ENCODE results near the gene YRDC.

The YRDC gene, protein sequence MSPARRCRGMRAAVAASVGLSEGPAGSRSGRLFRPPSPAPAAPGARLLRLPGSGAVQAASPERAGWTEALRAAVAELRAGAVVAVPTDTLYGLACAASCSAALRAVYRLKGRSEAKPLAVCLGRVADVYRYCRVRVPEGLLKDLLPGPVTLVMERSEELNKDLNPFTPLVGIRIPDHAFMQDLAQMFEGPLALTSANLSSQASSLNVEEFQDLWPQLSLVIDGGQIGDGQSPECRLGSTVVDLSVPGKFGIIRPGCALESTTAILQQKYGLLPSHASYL

GRCh38 chr1:37807555-37808368 lies at the start of gene YRDC, which contains the start of gene C1orf122:
YRDC (minus strand) TSS chr1:37808208; CDS start chr1:37808180, 28 bp downstream.
C1orf122 (plus strand) TSS chr1:37807790; CDS start chr1:37808405, 615 bp downstream.
- DNase-seq = peak; percentile 79

DNA sequence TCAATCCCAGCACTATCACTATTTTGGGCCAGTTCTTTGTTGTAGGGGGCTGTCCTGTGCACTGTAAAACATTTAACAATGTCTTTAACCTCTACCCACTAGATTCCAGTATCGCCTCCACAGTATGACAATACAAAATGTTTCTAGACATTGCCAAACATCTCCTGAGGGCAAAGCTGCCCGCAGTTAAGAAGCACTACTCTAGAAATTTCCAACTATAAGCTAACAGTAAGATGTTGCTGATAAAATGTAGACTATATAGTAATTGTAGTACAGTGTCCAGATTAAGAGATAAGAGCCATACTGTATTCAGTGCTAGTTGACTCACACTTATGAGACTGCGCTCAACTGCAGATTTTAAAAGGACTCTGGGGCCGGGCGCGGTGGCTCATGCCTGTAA lies 46.4 kb upstream of the YRDC start:
- DNase-seq = no peak

DNA sequence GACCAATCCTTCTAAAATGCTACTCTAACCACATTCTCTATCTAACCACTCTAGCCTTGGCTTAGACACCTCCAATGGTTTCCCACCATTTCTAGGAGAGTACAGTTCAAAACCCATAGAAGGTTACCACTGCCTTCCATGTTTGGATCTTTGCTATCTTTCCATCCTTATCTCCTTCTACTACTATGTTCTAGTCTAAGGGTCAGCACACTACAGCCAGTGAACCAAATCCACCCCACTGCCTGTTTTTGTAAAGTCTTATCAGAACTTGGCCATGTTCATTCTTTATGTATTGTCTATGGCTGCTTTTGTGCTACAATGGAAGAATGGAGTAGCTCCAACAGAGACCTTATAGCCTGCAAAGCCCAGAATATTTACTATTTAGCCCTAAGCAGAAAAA lies 45.1 kb upstream of the YRDC start:
- DNase-seq = no peak

DNA sequence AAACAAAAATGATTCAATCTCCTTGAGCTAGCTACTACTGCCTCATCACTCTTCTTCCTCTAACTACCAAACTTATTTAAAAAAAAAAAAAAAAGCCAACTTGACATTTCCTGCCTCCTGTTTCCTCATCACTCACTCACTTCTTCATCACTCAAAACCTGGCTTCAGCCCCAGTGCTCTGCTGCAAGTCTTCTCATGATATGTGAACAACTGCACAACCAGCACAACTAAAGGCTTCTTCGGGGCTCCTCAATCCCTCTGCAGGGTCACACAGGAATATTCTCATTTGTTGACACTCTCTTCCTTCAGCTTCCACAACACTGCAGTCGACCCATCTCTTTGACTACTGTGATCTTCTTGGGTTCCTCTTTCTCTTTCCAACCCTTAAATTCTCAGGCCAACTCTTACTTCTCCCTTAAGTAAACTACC lies 43.8 kb upstream of the YRDC start:
- DNase-seq = no peak

DNA sequence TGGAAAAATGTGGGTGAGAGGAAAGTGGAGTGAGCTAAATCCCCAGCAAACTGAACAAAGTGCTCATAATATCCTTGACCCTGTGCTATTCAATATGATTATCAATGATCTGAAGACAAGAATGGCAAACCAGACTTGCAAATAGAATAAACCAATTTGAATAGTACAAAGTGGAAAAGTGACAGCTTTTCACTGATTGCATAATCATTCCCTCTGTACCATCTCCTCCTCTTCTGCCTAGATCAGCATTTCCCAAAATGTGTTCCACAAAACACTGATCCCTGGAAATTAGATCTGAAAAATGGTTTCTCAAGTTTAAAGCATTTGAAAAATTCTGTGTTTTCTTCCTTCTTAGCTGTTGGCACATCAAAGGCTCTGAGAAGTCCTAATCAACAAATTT lies 43.3 kb upstream of the YRDC start:
- DNase-seq = no peak

GRCh38 chr1:37850352-37850955 lies 42.4 kb upstream of the YRDC start:
- no peak for DNase-seq

DNA sequence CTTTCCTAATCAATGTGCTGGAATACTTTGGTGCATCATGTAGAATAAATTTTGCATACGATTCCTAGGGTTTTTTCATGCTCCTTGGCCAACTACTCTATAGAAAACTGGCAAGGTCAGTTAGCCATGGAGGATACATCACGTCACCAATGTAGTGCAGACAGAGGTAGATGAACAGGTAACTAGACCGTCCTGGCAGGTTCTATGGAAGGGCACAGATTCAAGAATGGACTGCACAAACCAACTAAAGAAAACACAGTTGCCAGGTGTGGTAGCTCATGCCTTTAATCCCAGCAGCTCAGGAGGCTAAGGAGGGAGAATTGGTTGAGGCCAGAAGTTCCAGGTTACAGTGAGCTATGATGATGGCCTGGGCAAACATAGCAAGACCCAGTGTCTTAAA lies 41.5 kb upstream of the YRDC start:
- DNase-seq = no peak

DNA sequence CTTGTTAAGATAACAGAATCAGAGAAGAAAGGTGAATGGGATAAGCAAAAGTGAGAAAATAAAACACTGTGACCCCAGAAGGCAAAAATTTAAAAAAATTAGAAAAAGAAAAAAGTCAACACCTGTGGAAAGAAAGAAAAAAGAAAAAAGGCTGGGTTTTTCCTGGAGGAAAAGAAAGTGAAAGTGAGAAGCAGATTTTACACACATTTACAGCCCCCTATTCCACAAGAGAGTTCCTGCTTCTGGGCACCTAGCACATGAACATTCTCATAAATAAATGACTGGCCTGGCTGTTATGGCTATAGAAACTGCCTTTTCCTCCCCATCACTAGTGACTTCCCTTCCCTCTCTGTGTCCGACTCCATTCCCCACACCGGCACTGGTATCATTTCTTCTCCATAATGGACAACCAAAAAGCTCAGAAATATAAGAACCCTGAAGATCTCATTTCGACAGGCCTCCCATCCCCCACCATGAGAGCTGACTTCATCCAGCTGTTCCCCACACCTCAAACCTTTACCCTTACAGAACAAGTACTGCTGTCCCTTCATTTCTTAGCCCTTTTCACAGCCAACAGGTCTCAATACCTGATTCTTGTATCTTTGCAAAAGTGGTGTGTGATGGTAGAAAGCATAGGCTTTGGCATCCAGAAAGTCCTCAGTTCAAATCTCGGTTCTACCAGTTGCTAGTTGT lies 38.8 kb upstream of the YRDC start:
- DNase-seq = no peak

DNA sequence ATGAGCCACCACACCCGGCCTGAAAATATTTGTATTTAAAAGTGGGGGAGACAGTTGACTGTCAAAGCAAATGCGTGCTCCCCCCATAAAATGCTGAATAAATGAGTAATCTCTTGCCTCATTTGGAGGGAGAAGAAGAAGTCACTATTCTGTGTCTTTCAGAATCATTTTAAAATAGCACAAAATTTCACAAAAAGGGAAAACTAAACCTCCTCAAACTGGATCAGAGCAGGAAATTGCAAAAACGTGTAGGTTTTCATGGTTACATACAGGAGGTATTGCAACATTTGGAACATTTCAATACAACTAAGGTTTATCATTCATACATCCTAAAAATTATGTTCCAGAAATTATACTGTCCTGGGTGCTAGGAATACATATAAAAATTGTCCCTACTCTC lies 37.8 kb upstream of the YRDC start:
- DNase-seq = no peak

DNA sequence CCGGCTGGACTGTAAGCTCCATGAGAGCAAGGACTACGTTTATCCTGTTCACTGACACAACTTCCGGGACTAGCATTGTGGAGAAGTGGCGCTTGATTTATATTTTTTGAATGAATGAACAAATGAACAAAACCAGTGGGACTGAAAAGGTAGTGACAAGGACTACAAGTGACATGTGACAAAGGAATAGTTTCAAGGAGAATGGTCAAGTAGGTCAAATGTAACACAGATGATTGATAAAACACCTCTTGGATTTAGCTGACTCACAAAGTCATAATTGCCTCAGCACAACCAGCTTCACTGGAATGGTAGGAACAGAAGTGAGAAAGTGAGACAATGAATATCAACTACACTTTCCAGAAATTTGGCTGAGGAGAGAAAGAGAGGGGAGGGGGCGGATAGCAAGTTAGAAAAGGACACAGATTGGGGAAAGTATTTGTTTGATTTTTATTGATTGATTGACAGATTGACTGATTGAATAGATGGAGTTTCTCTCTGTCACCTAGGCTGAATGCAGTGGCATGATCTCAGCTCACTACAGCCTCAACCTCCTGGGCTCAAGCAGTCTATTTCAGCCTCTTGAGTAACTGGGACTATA lies 37.1 kb upstream of the YRDC start:
- DNase-seq = no peak

DNA sequence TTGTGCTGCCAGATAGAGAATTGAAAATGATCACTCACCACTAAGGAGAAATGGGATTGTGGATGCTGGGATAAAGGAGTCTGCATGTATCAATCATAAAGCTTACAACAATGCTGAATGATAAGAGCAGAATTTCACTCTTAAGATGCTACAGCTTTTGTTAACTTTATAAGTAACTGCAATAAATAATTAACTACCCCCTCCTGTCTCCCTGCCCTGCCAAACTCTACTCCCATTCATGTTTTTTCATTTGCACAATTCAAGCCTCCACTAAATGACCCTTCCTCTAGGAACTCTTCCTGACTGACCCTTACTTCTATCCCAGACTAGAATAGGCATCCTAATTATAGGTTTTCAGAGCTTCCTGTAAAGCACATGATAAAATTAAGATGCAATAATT lies 36.5 kb upstream of the YRDC start:
- no peak for DNase-seq

- no peak for DNase-seq
Observed at GRCh38 chr1:37841652-37842051, 33.6 kb upstream of the YRDC start.

GRCh38 chr1:37840711-37841110 lies 32.7 kb upstream of the YRDC start:
- no peak for DNase-seq

DNA sequence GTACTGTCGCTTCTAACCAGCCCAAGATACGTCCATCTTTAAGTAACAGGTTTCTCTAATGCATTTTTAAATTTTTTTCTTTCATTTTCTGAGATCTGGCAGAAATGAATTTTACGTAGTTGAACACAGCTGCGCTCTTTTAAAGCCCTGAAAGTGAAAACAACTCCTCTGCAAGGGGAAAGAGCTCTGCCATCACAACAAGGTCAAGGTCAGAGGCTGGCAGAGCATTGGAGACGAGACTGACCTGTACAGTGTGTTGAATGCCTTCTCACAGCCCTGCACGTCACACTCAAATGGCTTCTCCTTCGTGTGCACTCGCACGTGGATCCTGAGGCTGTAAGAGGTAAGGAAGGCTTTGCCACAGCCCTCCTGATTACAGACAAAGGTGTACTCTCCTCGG lies 31.7 kb upstream of the YRDC start:
- no peak for DNase-seq

- no peak for DNase-seq
Observed at GRCh38 chr1:37836788-37837187, 28.8 kb upstream of the YRDC start.

DNA sequence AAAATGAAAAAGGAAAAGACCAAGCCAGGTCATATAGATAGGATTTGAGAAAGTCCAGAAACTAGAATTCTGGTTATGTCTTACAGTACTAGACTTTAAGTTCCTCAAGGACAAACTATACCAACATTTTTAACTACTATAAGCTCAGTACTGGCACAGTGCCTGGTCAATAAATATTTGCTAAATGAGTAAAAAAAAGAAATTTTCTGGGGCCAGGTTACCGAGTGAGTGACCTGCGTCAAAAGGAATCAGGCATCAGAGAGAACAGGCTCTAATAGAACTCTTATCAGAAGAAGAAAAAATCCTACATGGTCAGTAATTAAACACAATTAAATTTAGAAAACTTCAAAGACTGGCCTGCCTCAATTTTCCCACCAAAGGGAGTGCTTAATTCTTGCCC lies 23.8 kb upstream of the YRDC start:
- no peak for DNase-seq

DNA sequence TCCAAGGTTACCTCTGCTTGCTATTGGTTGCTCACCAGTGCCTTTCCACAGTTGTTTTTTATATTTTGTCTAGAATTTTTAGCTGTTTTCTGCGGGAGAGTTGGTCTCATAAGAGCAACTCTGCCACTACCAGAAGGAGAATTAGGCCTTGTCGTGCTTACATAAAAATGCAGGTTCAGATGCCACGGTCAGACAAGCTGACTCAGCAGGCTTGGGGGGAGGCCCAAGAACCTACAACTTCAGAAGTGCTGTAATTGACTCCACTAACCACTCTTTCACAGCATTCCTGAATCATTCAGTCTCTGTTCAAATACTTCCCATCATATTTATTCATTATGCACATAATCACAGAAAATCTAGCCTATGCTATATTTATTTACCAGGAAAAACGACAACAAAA lies 23.1 kb upstream of the YRDC start:
- DNase-seq = no peak

- no peak for DNase-seq
Observed at GRCh38 chr1:37828410-37829074, 20.5 kb upstream of the YRDC start.

DNA sequence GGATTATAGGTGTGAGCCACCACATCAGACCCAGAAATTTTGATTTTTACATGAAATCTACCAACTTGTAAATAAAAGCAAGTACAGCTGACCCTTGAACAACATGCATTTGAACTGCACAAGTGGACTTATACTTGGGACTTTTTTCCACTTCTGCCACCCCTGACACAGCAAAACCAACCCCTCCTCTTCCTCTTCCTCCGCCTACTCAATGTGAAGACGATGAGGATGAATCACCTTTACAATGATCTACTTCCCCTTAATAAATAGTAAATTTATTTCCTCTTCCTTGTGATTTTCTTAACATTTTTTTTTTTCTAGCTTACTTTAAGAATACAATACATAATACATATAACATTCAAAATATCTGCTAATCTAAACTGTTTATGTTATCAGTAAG lies 17.5 kb upstream of the YRDC start:
- DNase-seq = no peak

DNA sequence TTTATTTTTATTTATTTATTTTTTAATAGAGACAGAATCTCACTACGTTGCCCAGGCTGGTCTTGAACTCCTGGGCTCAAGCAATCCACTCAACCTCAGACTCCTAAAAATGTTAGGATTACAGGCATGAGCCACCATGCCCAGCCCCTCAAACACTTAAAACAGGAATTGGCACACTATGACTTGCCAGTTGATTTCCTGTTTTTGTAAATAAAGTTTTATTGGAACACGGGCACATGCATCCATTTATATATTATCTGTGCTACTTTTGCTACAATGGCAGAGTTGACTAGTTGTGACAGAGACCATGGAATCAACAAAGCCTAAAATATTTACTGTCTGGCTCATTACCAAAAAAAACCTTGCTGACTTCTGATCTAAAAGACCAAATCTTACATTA lies 16.0 kb upstream of the YRDC start:
- DNase-seq = no peak

GRCh38 chr1:37822906-37823815 lies 15.2 kb upstream of the YRDC start:
- DNase-seq = no peak
